Breast epithelium (tissue), 4 donors: ENCODE measurements around the gene ABCC5. TPM values are rescaled to one million over a fixed set of nuclear protein-coding genes. Genes with fewer than 3 reads are reported as not detected.

Experiments
- DNase-seq, 2 donors: peaks; one replicate each; pipeline ENCODE4 v3.0.0-alpha.2; 2019; ENCODE audit warnings: low spot score in 2 of 2
- H3K27ac ChIP-seq, 2 donors: fragments of 200-600 bp; sonication (generic) in 1 of 2; one replicate each; pipeline ENCODE4 v1.5.1; 2016 to 2019; ENCODE audit warnings: mild to moderate bottlenecking in 1 of 2
- H3K27me3 ChIP-seq, 2 donors: fragments of 200-600 bp; sonication (generic) in 1 of 2; one replicate each; pipeline versions ENCODE4 v1.5.1 to v1.6.0; 2017 to 2019; ENCODE audit warnings: control low read depth in 1 of 2, mild to moderate bottlenecking in 1 of 2
- H3K36me3 ChIP-seq: fragments of 200-600 bp; one replicate; pipeline ENCODE4 v1.5.1; 2019
- H3K4me1 ChIP-seq, 2 donors: fragments of 200-600 bp; sonication (generic); one replicate each; pipeline ENCODE4 v1.5.1; 2016 to 2019; ENCODE audit warnings: control low read depth in 1 of 2
- H3K4me3 ChIP-seq, 3 donors: fragments of 200-600 bp; sonication (generic); 1 replicate in 2 of 3; 2 replicates in 1 of 3; pipeline ENCODE4 v1.5.1; 2016 to 2019; ENCODE audit warnings: mild to moderate bottlenecking in 3 of 3, moderate library complexity in 2 of 3
- H3K9me3 ChIP-seq, 2 donors: fragments of 200-600 bp; sonication (generic) in 1 of 2; one replicate each; pipeline ENCODE4 v1.5.1; 2016 to 2019; ENCODE audit warnings: control low read depth in 1 of 2
- POLR2A ChIP-seq: fragments of 450-650 bp; IDR thresholded peaks from one replicate; pipeline ENCODE4 v1.6.1; 2016; ENCODE audit warnings: antibody characterized with exemption, mild to moderate bottlenecking, moderate library complexity
- POLR2AphosphoS5 ChIP-seq, 3 donors: sonication (generic); formaldehyde crosslinking; IDR thresholded peaks; one replicate each; pipeline ENCODE4 v1.6.1; 2017; ENCODE audit warnings: antibody characterized with exemption in 3 of 3
- intact Hi-C: fragments of 100-400 bp; cut with DNase I; formaldehyde crosslinking; loops from one replicate; pipeline ENCODE4 v1.15.1; 2023; ENCODE audit warnings: low total_unique reads
- total RNA-seq, 3 donors: library from RNA; depleted of rRNA; stranded (reverse); fragments of >200 nt; gene quantifications; one replicate each; pipeline ENCODE4 v1.1.0, GENCODE V29; 2016
- TF ChIP-seq, protein P1 (sequence below), 3 donors: fragments of 450-650 bp; IDR thresholded peaks; one replicate each; pipeline ENCODE4 v1.5.1; 2016 to 2017; ENCODE audit warnings: antibody characterized with exemption in 3 of 3, mild to moderate bottlenecking in 3 of 3, moderate library complexity in 3 of 3

Gene ABCC5
- total RNA-seq, 3 donors from 2014 or later: 21.0 to 29.9 (median 21.8) TPM

DNA sequence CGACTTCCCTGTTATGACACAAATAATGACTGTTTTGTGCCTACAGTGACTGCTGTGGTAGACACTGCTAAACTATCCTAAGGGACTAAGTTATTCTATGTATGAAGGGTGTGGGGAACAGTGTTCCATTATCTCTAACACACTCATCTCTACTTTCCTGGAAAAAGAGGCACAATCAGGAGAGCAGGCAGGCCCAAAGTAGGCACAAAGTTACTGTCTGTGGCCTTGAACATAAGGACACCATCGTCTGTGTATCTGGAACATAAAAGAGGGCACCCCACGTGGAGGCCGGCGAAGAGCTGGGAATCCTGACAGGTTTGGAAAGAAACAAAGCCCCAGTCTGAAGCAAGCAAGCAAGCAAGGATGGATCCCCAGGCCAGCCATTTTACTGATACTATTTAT, 1.5 kb downstream of the ABCC5 start:
- no peak for DNase-seq
- Histone ChIP-seq H3K27me3 (no peaks in the 10 kb centered on the region), H3K4me1 (peaks cover 0 to 6% of the 10 kb centered on the region in 2 donors), H3K9me3 (no peaks in the 10 kb centered on the region), H3K36me3 (no peaks in the 10 kb centered on the region), H3K4me3 (no peak overlapping the region), H3K27ac (no peak overlapping the region)
- intact Hi-C loops: no loop called here
- TF ChIP-seq POLR2A: no peak
- TF ChIP-seq, protein P1, sequence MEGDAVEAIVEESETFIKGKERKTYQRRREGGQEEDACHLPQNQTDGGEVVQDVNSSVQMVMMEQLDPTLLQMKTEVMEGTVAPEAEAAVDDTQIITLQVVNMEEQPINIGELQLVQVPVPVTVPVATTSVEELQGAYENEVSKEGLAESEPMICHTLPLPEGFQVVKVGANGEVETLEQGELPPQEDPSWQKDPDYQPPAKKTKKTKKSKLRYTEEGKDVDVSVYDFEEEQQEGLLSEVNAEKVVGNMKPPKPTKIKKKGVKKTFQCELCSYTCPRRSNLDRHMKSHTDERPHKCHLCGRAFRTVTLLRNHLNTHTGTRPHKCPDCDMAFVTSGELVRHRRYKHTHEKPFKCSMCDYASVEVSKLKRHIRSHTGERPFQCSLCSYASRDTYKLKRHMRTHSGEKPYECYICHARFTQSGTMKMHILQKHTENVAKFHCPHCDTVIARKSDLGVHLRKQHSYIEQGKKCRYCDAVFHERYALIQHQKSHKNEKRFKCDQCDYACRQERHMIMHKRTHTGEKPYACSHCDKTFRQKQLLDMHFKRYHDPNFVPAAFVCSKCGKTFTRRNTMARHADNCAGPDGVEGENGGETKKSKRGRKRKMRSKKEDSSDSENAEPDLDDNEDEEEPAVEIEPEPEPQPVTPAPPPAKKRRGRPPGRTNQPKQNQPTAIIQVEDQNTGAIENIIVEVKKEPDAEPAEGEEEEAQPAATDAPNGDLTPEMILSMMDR (IDR thresholded peaks at IDR 0.05): no peak
- TF ChIP-seq POLR2AphosphoS5 (IDR thresholded peaks at IDR 0.05): no peak

DNA sequence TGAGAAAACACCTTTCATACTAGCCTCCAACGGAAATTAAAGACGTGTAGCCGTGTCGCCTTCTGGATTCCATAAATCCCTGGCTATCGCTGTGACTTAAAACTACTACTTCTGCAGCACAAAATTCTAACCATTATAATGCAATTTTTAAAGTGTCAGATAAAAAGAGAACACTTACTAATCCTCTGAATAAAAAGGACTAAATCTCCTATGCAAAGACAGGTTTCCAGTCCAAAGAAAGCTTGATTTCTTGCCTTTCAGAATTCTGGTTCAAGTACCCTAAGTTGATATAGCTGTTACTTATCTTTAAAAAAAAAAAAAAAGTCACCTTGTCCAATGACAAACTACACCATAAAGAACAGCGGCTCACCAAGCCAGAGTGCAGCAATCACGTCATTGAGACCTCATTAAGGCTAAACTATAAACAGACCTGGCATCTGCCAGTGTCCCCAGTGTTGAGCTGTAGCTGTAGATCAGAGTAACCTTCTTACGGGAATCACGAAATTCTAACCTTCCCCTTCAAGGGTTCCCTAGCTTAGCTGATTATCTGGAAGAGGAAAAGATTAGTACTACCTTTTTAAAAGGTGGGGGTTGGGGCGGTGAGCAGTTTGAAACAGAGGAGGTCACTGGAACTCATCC, 2.2 kb downstream of the ABCC5 start:
- Histone ChIP-seq H3K27ac (no peak overlapping the region), H3K36me3 (no peaks in the 10 kb centered on the region), H3K27me3 (no peaks in the 10 kb centered on the region), H3K9me3 (no peaks in the 10 kb centered on the region), H3K4me3 (no peak overlapping the region), H3K4me1 (peaks cover 0 to 6% of the 10 kb centered on the region in 2 donors)
- DNase-seq: no peak
- intact Hi-C loops: no loop called here
- no peak for TF ChIP-seq POLR2A
- TF ChIP-seq POLR2AphosphoS5 (IDR thresholded peaks at IDR 0.05): no peak
- TF ChIP-seq, protein P1 (IDR thresholded peaks at IDR 0.05): no peak

DNA sequence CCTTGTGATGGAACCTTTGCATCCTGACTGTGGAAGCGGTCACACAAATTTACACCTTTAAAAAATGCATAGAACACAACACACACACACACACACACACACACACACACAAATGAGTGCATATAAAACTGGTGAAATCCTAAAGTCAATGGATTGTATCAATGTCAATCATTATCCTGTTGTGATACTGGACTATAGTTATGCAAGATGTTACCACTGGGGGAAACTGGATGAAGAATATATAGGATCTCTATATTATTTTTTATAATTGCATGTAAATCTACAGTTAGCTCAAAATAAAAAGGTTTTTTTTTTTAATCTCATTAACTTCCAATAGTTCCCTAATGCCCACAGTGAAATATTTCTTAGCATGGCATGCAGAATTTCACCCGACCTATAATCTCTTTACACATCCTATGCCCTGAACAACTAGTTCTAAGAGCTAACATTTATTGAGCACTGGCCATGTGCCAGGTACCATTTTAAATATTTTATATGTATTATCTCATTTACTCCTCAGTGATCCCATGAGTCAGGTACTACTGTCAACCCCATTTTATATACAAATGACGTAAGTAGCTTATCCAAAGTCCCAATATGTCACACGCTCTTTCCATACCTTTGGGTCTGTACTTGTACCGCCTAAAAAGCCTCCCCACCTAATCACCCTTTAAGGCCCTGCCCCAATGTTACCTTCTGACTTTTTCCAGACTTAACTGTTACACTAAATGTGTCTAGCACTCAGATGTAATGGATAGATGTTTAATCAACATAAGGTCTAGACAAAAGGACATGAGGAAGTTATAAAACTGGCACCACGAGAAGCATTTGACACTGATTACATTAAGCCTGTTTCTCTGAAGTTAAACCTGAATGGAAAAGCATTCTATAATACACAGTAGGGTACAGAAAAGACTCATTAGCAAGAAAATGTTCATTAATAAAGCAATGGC, 5.5 kb downstream of the ABCC5 start:
- Histone ChIP-seq H3K36me3 (no peaks in the 10 kb centered on the region), H3K4me3 (no peak overlapping the region), H3K9me3 (no peaks in the 10 kb centered on the region), H3K27me3 (no peaks in the 10 kb centered on the region), H3K4me1 (peaks cover 0 to 6% of the 10 kb centered on the region in 2 donors), H3K27ac (no peak overlapping the region)
- no peak for DNase-seq
- intact Hi-C loops: no loop called here
- no peak for TF ChIP-seq POLR2AphosphoS5 (IDR thresholded peaks at IDR 0.05)
- TF ChIP-seq, protein P1 (IDR thresholded peaks at IDR 0.05): no peak
- TF ChIP-seq POLR2A: no peak

DNA sequence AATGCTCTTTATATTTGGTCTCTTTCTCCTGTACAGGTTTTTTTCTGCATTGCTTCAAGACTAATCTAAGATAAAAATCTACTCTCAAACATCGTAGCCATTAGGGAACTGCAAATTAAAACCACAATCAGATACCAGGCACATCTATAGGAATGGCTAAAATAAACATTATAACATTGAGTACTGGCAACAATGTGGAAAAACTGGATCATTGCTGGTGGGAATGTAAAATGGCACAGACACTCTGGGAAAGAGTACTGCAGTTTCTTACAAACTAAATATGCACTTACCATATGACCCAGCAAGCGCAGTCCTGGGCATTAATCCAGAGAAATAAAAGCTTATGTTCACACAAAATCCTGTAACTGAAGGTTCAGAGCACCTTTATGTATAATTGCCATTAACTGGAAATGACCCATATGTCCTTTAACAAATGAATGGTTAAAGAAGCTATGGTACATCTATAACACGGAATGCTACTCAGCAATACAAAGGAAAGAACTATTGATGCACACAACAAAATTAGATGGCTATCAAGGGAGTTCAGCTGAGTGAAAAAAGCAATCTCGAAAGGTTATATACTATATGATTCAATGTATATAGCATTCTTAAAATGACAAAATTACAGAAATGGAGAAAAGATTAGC, 6.3 kb downstream of the ABCC5 start:
- Histone ChIP-seq H3K27ac (no peak overlapping the region), H3K9me3 (no peaks in the 10 kb centered on the region), H3K4me3 (no peak overlapping the region), H3K4me1 (no peaks in the 10 kb centered on the region), H3K27me3 (no peaks in the 10 kb centered on the region), H3K36me3 (no peaks in the 10 kb centered on the region)
- no peak for DNase-seq
- intact Hi-C loops: no loop called here
- TF ChIP-seq POLR2AphosphoS5 (IDR thresholded peaks at IDR 0.05) (no peak), POLR2A (no peak)
- TF ChIP-seq, protein P1 (IDR thresholded peaks at IDR 0.05): no peak
